ENCODE results near the gene ADCY10. TPM values are rescaled to one million over a fixed set of nuclear protein-coding genes. Genes with fewer than 3 reads are reported as not detected.
"Not testable (repeated sequence)": the region's sequence is repeated elsewhere in the genome, so short reads cannot be mapped to it uniquely, and the experiment has no call there.

The ADCY10 gene
- total RNA-seq (2014; rRNA removed; shearing (Covaris generic)), result under 0.01 and 0.20 TPM in 2 replicates

- DNase-seq (ENCODE audit: low read depth), result no peak
Observed at GRCh38 chr1:167913895-167914496, at the start of gene ADCY10. Gene ADCY10, minus strand, starts transcription at chr1:167914134. Its CDS starts 8,994 bp downstream, at chr1:167905140.

GRCh38 chr1:167957710-167958109, 43.8 kb upstream of the ADCY10 start:
- no peak for DNase-seq (ENCODE audit: low read depth)

GRCh38 chr1:167955915-167956314, 42.0 kb upstream of the ADCY10 start:
- no peak for DNase-seq (ENCODE audit: low read depth)

- DNase-seq (ENCODE audit: low read depth), result no peak
Observed at GRCh38 chr1:167950569-167950968, 36.6 kb upstream of the ADCY10 start.

- DNase-seq (ENCODE audit: low read depth), result no peak
Observed at GRCh38 chr1:167949785-167950184, 35.9 kb upstream of the ADCY10 start.

GRCh38 chr1:167947733-167948132, 33.8 kb upstream of the ADCY10 start:
- DNase-seq (ENCODE audit: low read depth), result no peak

- no peak for DNase-seq (ENCODE audit: low read depth)
Observed at GRCh38 chr1:167943541-167943940, 29.6 kb upstream of the ADCY10 start.

GRCh38 chr1:167940264-167940663, 26.3 kb upstream of the ADCY10 start:
- DNase-seq (ENCODE audit: low read depth), result no peak

- DNase-seq (ENCODE audit: low read depth), result no peak
Observed at GRCh38 chr1:167938080-167938636, 24.2 kb upstream of the ADCY10 start.

- no peak for DNase-seq (ENCODE audit: low read depth)
Observed at GRCh38 chr1:167937709-167938010, 23.7 kb upstream of the ADCY10 start.

GRCh38 chr1:167936930-167937708, 23.2 kb upstream of the ADCY10 start, which contains the start of gene MPC2:
Gene MPC2, minus strand, starts transcription at chr1:167937072. Its CDS starts 1,231 bp downstream, at chr1:167935841.
- DNase-seq (ENCODE audit: low read depth), result peak; percentile 77

GRCh38 chr1:167936068-167936929, 22.4 kb upstream of the ADCY10 start, which contains the start of gene DCAF6:
Gene DCAF6, plus strand, starts transcription at chr1:167936683. Its CDS starts 229 bp downstream, at chr1:167936912.
- DNase-seq (ENCODE audit: low read depth), result peak; percentile 96

GRCh38 chr1:167935216-167936067, 21.5 kb upstream of the ADCY10 start:
- peak; percentile 34 for DNase-seq (ENCODE audit: low read depth)

GRCh38 chr1:167934426-167935215, 20.7 kb upstream of the ADCY10 start:
- no peak for DNase-seq (ENCODE audit: low read depth)

- DNase-seq (ENCODE audit: low read depth), result no peak
Observed at GRCh38 chr1:167933788-167934187, 19.9 kb upstream of the ADCY10 start.

- no peak for DNase-seq (ENCODE audit: low read depth)
Observed at GRCh38 chr1:167929725-167930124, 15.8 kb upstream of the ADCY10 start.

- DNase-seq (ENCODE audit: low read depth), result not testable (repeated sequence)
Observed at GRCh38 chr1:167928919-167929318, 15.0 kb upstream of the ADCY10 start.

- no peak for DNase-seq (ENCODE audit: low read depth)
Observed at GRCh38 chr1:167928457-167928852, 14.5 kb upstream of the ADCY10 start.

GRCh38 chr1:167927046-167927754, 13.3 kb upstream of the ADCY10 start:
- DNase-seq (ENCODE audit: low read depth), result no peak

All from RPMI7951 (cell line).